8988T (cell line): ENCODE measurements around the gene PPM1J.

Experiments
- DNase-seq: peaks from one replicate; pipeline ENCODE4 v3.0.0; 2011

PPM1J gene

GRCh38 chr1:112720800-112721199 lies 5.7 kb upstream of the PPM1J start:
- no peak for DNase-seq

GRCh38 chr1:112719706-112720105 lies 4.6 kb upstream of the PPM1J start:
- no peak for DNase-seq

- DNase-seq: peak; percentile 74
Observed at GRCh38 chr1:112718691-112719418, 3.7 kb upstream of the PPM1J start.

- DNase-seq: no peak
Observed at GRCh38 chr1:112717263-112717873, 2.2 kb upstream of the PPM1J start.

- peak; percentile 88 for DNase-seq
Observed at GRCh38 chr1:112716133-112716720, 1.1 kb upstream of the PPM1J start.

GRCh38 chr1:112714313-112715263 lies 544 bp downstream of the PPM1J start:
- no peak for DNase-seq

GRCh38 chr1:112713466-112714312 lies 1.4 kb downstream of the PPM1J start:
- DNase-seq: no peak

- DNase-seq: no peak
Observed at GRCh38 chr1:112712701-112713128, 2.4 kb downstream of the PPM1J start.

GRCh38 chr1:112712191-112712590 lies 2.9 kb downstream of the PPM1J start:
- DNase-seq: no peak

GRCh38 chr1:112711670-112712069 lies 3.5 kb downstream of the PPM1J start:
- DNase-seq: no peak

GRCh38 chr1:112711041-112711440 lies 4.1 kb downstream of the PPM1J start:
- no peak for DNase-seq

- DNase-seq: no peak
Observed at GRCh38 chr1:112710586-112710985, 4.5 kb downstream of the PPM1J start.

GRCh38 chr1:112710159-112710558 lies 5.0 kb downstream of the PPM1J start:
- no peak for DNase-seq

GRCh38 chr1:112708489-112708888 lies 6.6 kb downstream of the PPM1J start:
- no peak for DNase-seq

GRCh38 chr1:112708002-112708448 lies 7.1 kb downstream of the PPM1J start:
- DNase-seq: no peak

GRCh38 chr1:112707221-112708001 lies 7.7 kb downstream of the PPM1J start:
- peak; percentile 91 for DNase-seq

- DNase-seq: peak; percentile 73
Observed at GRCh38 chr1:112706505-112707220, 8.5 kb downstream of the PPM1J start, which contains the start of gene RHOC. Gene RHOC, minus strand, starts transcription at chr1:112707127. Its CDS starts 3,328 bp downstream, at chr1:112703799.

- peak; percentile 82 for DNase-seq
Observed at GRCh38 chr1:112704934-112705627, 10.1 kb downstream of the PPM1J start.

- no peak for DNase-seq
Observed at GRCh38 chr1:112704391-112704933, 10.7 kb downstream of the PPM1J start.
